GM12872 (cell line): ENCODE data around the gene TMEM18.

Experiments
- CTCF ChIP-seq: IDR thresholded peaks from 3 replicates; pipeline ENCODE4 v1.5.1; 2011; ENCODE audit warnings: low read depth, mild to moderate bottlenecking, low read length, moderate library complexity; ENCODE audit not compliant: insufficient read depth

Gene TMEM18

GRCh38 chr2:625415-626333, 51.5 kb downstream of the TMEM18 start:
- no peak for TF ChIP-seq CTCF

- TF ChIP-seq CTCF = no peak
Measured at GRCh38 chr2:624551-625347, 52.5 kb downstream of the TMEM18 start.

GRCh38 chr2:624096-624495, 53.1 kb downstream of the TMEM18 start:
- no peak for TF ChIP-seq CTCF

GRCh38 chr2:623130-623922, 53.9 kb downstream of the TMEM18 start:
- TF ChIP-seq CTCF = no peak

- no peak for TF ChIP-seq CTCF
Measured at GRCh38 chr2:622357-622756, 54.8 kb downstream of the TMEM18 start.

GRCh38 chr2:621303-622099, 55.7 kb downstream of the TMEM18 start:
- no peak for TF ChIP-seq CTCF
